IMR-90 (cell line): ENCODE data around the gene DAPK3. TPM values are rescaled to one million over a fixed set of nuclear protein-coding genes. Genes with fewer than 3 reads are reported as not detected.

ENCODE experiments used
- ATAC-seq: fragments of 200-7000 bp; cut with Tn5 transposase; 2 replicates; pipeline ENCODE4 v1.9.1; 2020; ENCODE audit warnings: low read depth, mild to moderate bottlenecking, moderate library complexity
- BruUV-seq: library from RNA; stranded (reverse); fragments of 400-500 nt; replicated peaks from 2 replicates; lab custom pipeline; 2021; lab: Mats Ljungman, UMichigan
- CTCF ChIA-PET: fragments of 300-600 bp; formaldehyde crosslinking; extraction: SDS; loops from one replicate; lab custom pipeline; 2021; ENCODE audit warnings: antibody characterized with exemption; lab: Yijun Ruan, JAX
- POLR2A ChIA-PET: fragments of 300-600 bp; sonication (Branson Sonifier 250); formaldehyde crosslinking; loops from one replicate; lab custom pipeline; 2022; ENCODE audit warnings: antibody characterized with exemption; ENCODE audit not compliant: unreplicated experiment; lab: Charles Lee
- DNase-seq: peaks from one replicate; pipeline ENCODE4 v3.0.0; 2013
- H2AFZ ChIP-seq: replicated peaks from 2 replicates; pipeline ENCODE3; 2013; ENCODE audit warnings: low read length, mild to moderate bottlenecking; ENCODE audit not compliant: poor library complexity
- H2AK5ac ChIP-seq: 2 replicates; pipeline ENCODE4 v1.6.1; 2013; ENCODE audit warnings: low read depth, low read length, inconsistent platforms
- H2AK9ac ChIP-seq: replicated peaks from 2 replicates; pipeline ENCODE3; 2013; ENCODE audit warnings: mild to moderate bottlenecking, low read depth, low read length, moderate library complexity; ENCODE audit not compliant: poor library complexity
- H2BK120ac ChIP-seq: 2 replicates; pipeline ENCODE4 v1.6.1; 2013; ENCODE audit warnings: low read depth, low read length, inconsistent platforms
- H2BK15ac ChIP-seq: 3 replicates; pipeline ENCODE4 v1.6.1; 2013; ENCODE audit warnings: low read depth, low read length, inconsistent platforms
- H2BK20ac ChIP-seq: 2 replicates; pipeline ENCODE4 v1.6.1; 2013; ENCODE audit warnings: low read depth, mild to moderate bottlenecking, inconsistent platforms, low read length, moderate library complexity
- H2BK5ac ChIP-seq: 2 replicates; pipeline ENCODE4 v1.6.1; 2013; ENCODE audit warnings: mild to moderate bottlenecking, low read depth, low read length, inconsistent platforms; ENCODE audit not compliant: poor library complexity, severe bottlenecking
- H3K14ac ChIP-seq: replicated peaks from 2 replicates; pipeline ENCODE4 v1.6.1; 2013; ENCODE audit warnings: low read depth, low read length, inconsistent platforms
- H3K18ac ChIP-seq: 2 replicates; pipeline ENCODE4 v1.6.1; 2013; ENCODE audit warnings: low read depth, low read length, control low read depth
- H3K23ac ChIP-seq: 2 replicates; pipeline ENCODE4 v1.6.1; 2013; ENCODE audit warnings: low read depth, low read length, inconsistent platforms
- H3K27ac ChIP-seq: 2 replicates; pipeline ENCODE4 v1.5.1; 2013; ENCODE audit warnings: mild to moderate bottlenecking, control low read depth, low read length; ENCODE audit not compliant: insufficient read depth
- H3K27me3 ChIP-seq: 2 replicates; pipeline ENCODE4 v1.6.1; 2013; ENCODE audit warnings: low read length; ENCODE audit not compliant: control insufficient read depth, insufficient read depth
- H3K36me3 ChIP-seq: 2 replicates; pipeline ENCODE4 v1.6.1; 2013; ENCODE audit warnings: low read length, mixed read lengths; ENCODE audit not compliant: control insufficient read depth, insufficient read depth
- H3K4ac ChIP-seq: 2 replicates; pipeline ENCODE4 v1.6.1; 2013; ENCODE audit warnings: low read depth, low read length, inconsistent platforms
- H3K4me1 ChIP-seq: 2 replicates; pipeline ENCODE4 v1.6.1; 2013; ENCODE audit warnings: low read length, mixed read lengths; ENCODE audit not compliant: control insufficient read depth, insufficient read depth
- H3K4me2 ChIP-seq: 2 replicates; pipeline ENCODE4 v1.6.1; 2013; ENCODE audit warnings: low read depth, mild to moderate bottlenecking, control low read depth, low read length, moderate library complexity
- H3K4me3 ChIP-seq: 2 replicates; pipeline ENCODE4 v1.5.1; 2013; ENCODE audit warnings: low read depth, mild to moderate bottlenecking, control low read depth, low read length, moderate library complexity; ENCODE audit not compliant: insufficient read depth
- H3K56ac ChIP-seq: 2 replicates; pipeline ENCODE4 v1.6.1; 2013; ENCODE audit warnings: low read length, inconsistent platforms; ENCODE audit not compliant: insufficient read depth; ENCODE audit errors: extremely low read depth
- H3K79me1 ChIP-seq, 2 experiments: 2 replicates each; pipeline ENCODE4 v1.6.1; 2013; ENCODE audit warnings: low read length in 2 of 2, inconsistent platforms in 1 of 2, low read depth in 1 of 2
- H3K9ac ChIP-seq: 2 replicates; pipeline ENCODE4 v1.6.1; 2013; ENCODE audit warnings: low read depth, low read length, control low read depth
- H3K9me1 ChIP-seq: 2 replicates; pipeline ENCODE4 v1.6.1; 2013; ENCODE audit warnings: low read length, inconsistent platforms; ENCODE audit not compliant: insufficient read depth
- H3K9me3 ChIP-seq: 2 replicates; pipeline ENCODE4 v1.6.1; 2013; ENCODE audit warnings: low read length; ENCODE audit not compliant: control insufficient read depth, insufficient read depth
- H4K20me1 ChIP-seq: 2 replicates; pipeline ENCODE4 v1.6.1; 2013; ENCODE audit warnings: low read length, inconsistent platforms; ENCODE audit not compliant: insufficient read depth
- H4K5ac ChIP-seq: 2 replicates; pipeline ENCODE4 v1.6.1; 2013; ENCODE audit warnings: mild to moderate bottlenecking, low read depth, low read length, control low read depth
- H4K8ac ChIP-seq, 2 experiments: 2 replicates each; pipeline ENCODE4 v1.6.1; 2013; ENCODE audit warnings: low read depth in 2 of 2, low read length in 2 of 2, control low read depth in 1 of 2, inconsistent platforms in 1 of 2
- H4K91ac ChIP-seq: 2 replicates; pipeline ENCODE4 v1.6.1; 2013; ENCODE audit warnings: low read depth, low read length, inconsistent platforms; ENCODE audit not compliant: insufficient read depth
- MAFK ChIP-seq: IDR thresholded peaks from 2 replicates; pipeline ENCODE4 v1.6.1; 2012; ENCODE audit warnings: low read depth, low read length, improper control_type of control experiment
- WGBS, 2 experiments: methylation state at CpG; one replicate each; pipeline versions ENCODE4 v1.1.5 to v1.1.7; 2013; ENCODE audit warnings: missing lambda C conversion rate in 2 of 2; ENCODE audit not compliant: insufficient read length in 1 of 2; ENCODE audit errors: extremely low coverage in 2 of 2; 5-methylcytosine and 5-hydroxymethylcytosine counted together
- dilution Hi-C: fragments of 300-500 bp; cut with HindIII; formaldehyde crosslinking; loops from one replicate; pipeline ENCODE4 v1.14.3; 2018; ENCODE audit warnings: low sequenced_read_pairs; ENCODE audit not compliant: unreplicated experiment
- in situ Hi-C: fragments of 300-500 bp; cut with MboI; formaldehyde crosslinking; loops from 3 replicates; pipeline ENCODE4 v1.14.3; 2019; ENCODE audit warnings: low sequenced_read_pairs, inconsistent platforms, mixed read lengths
- intact Hi-C: fragments of 100-400 bp; cut with micrococcal nuclease; formaldehyde crosslinking; loops from 2 replicates; pipeline ENCODE4 v1.10.0; 2022
- polyA plus RNA-seq, 3 experiments: library from polyadenylated mRNA; depleted of rRNA; stranded (reverse); fragments of >200 nt; gene quantifications; 2 replicates each; pipeline ENCODE4 v1.2.3, GENCODE V29; 2012; ENCODE audit warnings: low replicate concordance in 1 of 3
- total RNA-seq: library from RNA; depleted of rRNA; stranded (reverse); fragments of >200 nt; gene quantifications from 2 replicates; pipeline ENCODE4 v1.2.3, GENCODE V29; 2012

DAPK3 gene
- total and polyA plus RNA-seq, 2 of the 4 experiments (the other 2 are of a cell fraction) = 145 to 188 TPM

- no peak overlapping the region for H2BK120ac ChIP-seq
- peaks cover 3% of the 10 kb centered on the region; the same call in 1 of the 2 replicates for H3K4me1 ChIP-seq
- peaks cover 12 to 85% of the 10 kb centered on the region in 2 experiments for H3K79me1 ChIP-seq
- no peaks in the 10 kb centered on the region for H3K9me3 ChIP-seq
- H3K4me3 ChIP-seq = no peak overlapping the region
- H2AFZ ChIP-seq = no peak overlapping the region
- no peak overlapping the region; the same call in 1 of the 2 replicates for H2AK5ac ChIP-seq
- DNase-seq (no peak), ATAC-seq (no peak)
- BruUV-seq = no TSS peak
- H2AK9ac ChIP-seq = no peak overlapping the region
- no peak for TF ChIP-seq MAFK
- in situ Hi-C loops (no loop called here), intact Hi-C loops (no loop called here), dilution Hi-C loops (no loop called here)
- no peak overlapping the region for H4K5ac ChIP-seq
- H3K14ac ChIP-seq = no peak overlapping the region
- H3K4me2 ChIP-seq = no peak overlapping the region
- WGBS, 2 experiments = 68% methylated on average over 13 of the region's 37 CpGs; no CpG with 5 or more reads in 1 of the 2 experiments
- CTCF ChIA-PET = no interaction called here
- no peak overlapping the region for H4K8ac ChIP-seq
- H3K9ac ChIP-seq = no peak overlapping the region
- H3K4ac ChIP-seq = no peak overlapping the region
- peaks cover 47% of the 10 kb centered on the region for H3K36me3 ChIP-seq
- no peak overlapping the region for H3K18ac ChIP-seq
- no peak overlapping the region for H2BK15ac ChIP-seq
- H3K27ac ChIP-seq = no peak overlapping the region
- H3K23ac ChIP-seq = no peak overlapping the region
- no peaks in the 10 kb centered on the region for H3K27me3 ChIP-seq
- H4K91ac ChIP-seq = no peak overlapping the region
- H3K9me1 ChIP-seq = no peaks in the 10 kb centered on the region
- H3K56ac ChIP-seq = no peak overlapping the region
- H2BK20ac ChIP-seq = no peak overlapping the region
- peaks cover 77% of the 10 kb centered on the region for H4K20me1 ChIP-seq
- POLR2A ChIA-PET = no interaction called here
- no peak overlapping the region for H2BK5ac ChIP-seq
Observed at GRCh38 chr19:4015705-4016402, 45.0 kb upstream of the DAPK3 start.
